Suprapubic skin (tissue), 4 donors: ENCODE data around the gene FAM163B. TPM values are rescaled to one million over a fixed set of nuclear protein-coding genes. Genes with fewer than 3 reads are reported as not detected.

Source experiments
- DNase-seq, 2 donors: peaks; one replicate each; pipeline ENCODE4 v3.0.0-alpha.2; 2019; ENCODE audit warnings: low spot score in 2 of 2
- H3K27ac ChIP-seq: fragments of 200-600 bp; sonication (generic); one replicate; pipeline ENCODE4 v1.5.1; 2019
- H3K27me3 ChIP-seq: fragments of 200-600 bp; sonication (generic); one replicate; pipeline ENCODE4 v1.5.1; 2019
- H3K36me3 ChIP-seq: fragments of 200-600 bp; sonication (generic); one replicate; pipeline ENCODE4 v1.5.1; 2019
- H3K4me1 ChIP-seq: fragments of 200-600 bp; sonication (generic); one replicate; pipeline ENCODE4 v1.5.1; 2019
- H3K4me3 ChIP-seq: fragments of 200-600 bp; sonication (generic); one replicate; pipeline ENCODE4 v1.5.1; 2019; ENCODE audit warnings: mild to moderate bottlenecking
- H3K9me3 ChIP-seq: fragments of 200-600 bp; sonication (generic); one replicate; pipeline ENCODE4 v1.5.1; 2019
- EP300 ChIP-seq: sonication (generic); formaldehyde crosslinking; IDR thresholded peaks from one replicate; pipeline ENCODE4 v1.6.1; 2017; ENCODE audit warnings: antibody characterized with exemption
- POLR2A ChIP-seq, 2 donors: fragments of 450-650 bp; IDR thresholded peaks; one replicate each; pipeline ENCODE4 v1.6.1; 2017; ENCODE audit warnings: antibody characterized with exemption in 2 of 2, mild to moderate bottlenecking in 2 of 2, moderate library complexity in 2 of 2
- POLR2AphosphoS5 ChIP-seq, 3 donors: sonication (generic); formaldehyde crosslinking; IDR thresholded peaks; one replicate each; pipeline ENCODE4 v1.6.1; 2017; ENCODE audit warnings: antibody characterized with exemption in 3 of 3
- WGBS: methylation state at CpG from one replicate; pipeline ENCODE4 v1.1.5; 2018; 5-methylcytosine and 5-hydroxymethylcytosine counted together
- total RNA-seq, 4 donors: library from RNA; depleted of rRNA; stranded (reverse); fragments of >200 nt; gene quantifications; one replicate each; pipeline ENCODE4 v1.1.0, GENCODE V29; 2016
- TF ChIP-seq, protein P1 (sequence below), 2 donors: fragments of 200-600 bp in 1 of 2; fragments of 450-650 bp in 1 of 2; sonication (generic) in 1 of 2; IDR thresholded peaks; one replicate each; pipeline ENCODE4 v1.5.1; 2016 to 2019; ENCODE audit warnings: antibody characterized with exemption in 2 of 2, mild to moderate bottlenecking in 1 of 2, moderate library complexity in 1 of 2

The FAM163B gene
- total RNA-seq, 4 donors from 2014 or later = not detected

- H3K4me1 ChIP-seq = peaks cover 16% of the 10 kb centered on the region
- TF ChIP-seq POLR2A (IDR thresholded peaks at IDR 0.05) (no peak), EP300 (no peak), POLR2AphosphoS5 (IDR thresholded peaks at IDR 0.05) (no peak)
- TF ChIP-seq, protein P1, sequence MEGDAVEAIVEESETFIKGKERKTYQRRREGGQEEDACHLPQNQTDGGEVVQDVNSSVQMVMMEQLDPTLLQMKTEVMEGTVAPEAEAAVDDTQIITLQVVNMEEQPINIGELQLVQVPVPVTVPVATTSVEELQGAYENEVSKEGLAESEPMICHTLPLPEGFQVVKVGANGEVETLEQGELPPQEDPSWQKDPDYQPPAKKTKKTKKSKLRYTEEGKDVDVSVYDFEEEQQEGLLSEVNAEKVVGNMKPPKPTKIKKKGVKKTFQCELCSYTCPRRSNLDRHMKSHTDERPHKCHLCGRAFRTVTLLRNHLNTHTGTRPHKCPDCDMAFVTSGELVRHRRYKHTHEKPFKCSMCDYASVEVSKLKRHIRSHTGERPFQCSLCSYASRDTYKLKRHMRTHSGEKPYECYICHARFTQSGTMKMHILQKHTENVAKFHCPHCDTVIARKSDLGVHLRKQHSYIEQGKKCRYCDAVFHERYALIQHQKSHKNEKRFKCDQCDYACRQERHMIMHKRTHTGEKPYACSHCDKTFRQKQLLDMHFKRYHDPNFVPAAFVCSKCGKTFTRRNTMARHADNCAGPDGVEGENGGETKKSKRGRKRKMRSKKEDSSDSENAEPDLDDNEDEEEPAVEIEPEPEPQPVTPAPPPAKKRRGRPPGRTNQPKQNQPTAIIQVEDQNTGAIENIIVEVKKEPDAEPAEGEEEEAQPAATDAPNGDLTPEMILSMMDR (IDR thresholded peaks at IDR 0.05) = no peak
- H3K9me3 ChIP-seq = no peaks in the 10 kb centered on the region
- H3K27ac ChIP-seq = no peak overlapping the region
- DNase-seq = no peak
- peaks cover 48% of the 10 kb centered on the region for H3K27me3 ChIP-seq
- 65% methylated on average over 7 of the region's 20 CpGs for WGBS
- no peak overlapping the region for H3K4me3 ChIP-seq
- no peaks in the 10 kb centered on the region for H3K36me3 ChIP-seq
Measured at GRCh38 chr9:133571896-133572595, 37.1 kb downstream of the FAM163B start.

- TF ChIP-seq EP300 (no peak), POLR2AphosphoS5 (IDR thresholded peaks at IDR 0.05) (no peak), POLR2A (IDR thresholded peaks at IDR 0.05) (no peak)
- TF ChIP-seq, protein P1 (IDR thresholded peaks at IDR 0.05) = no peak
- peaks cover 12% of the 10 kb centered on the region for H3K4me1 ChIP-seq
- no peaks in the 10 kb centered on the region for H3K36me3 ChIP-seq
- DNase-seq = no peak
- WGBS = no CpG with 5 or more reads among the region's 9 CpGs
- peaks cover 43% of the 10 kb centered on the region for H3K27me3 ChIP-seq
- no peaks in the 10 kb centered on the region for H3K9me3 ChIP-seq
- no peak overlapping the region for H3K27ac ChIP-seq
- H3K4me3 ChIP-seq = no peak overlapping the region
Measured at GRCh38 chr9:133571391-133571890, 37.7 kb downstream of the FAM163B start.

- Histone ChIP-seq H3K27ac (no peak overlapping the region), H3K4me3 (no peak overlapping the region), H3K36me3 (no peaks in the 10 kb centered on the region), H3K9me3 (no peaks in the 10 kb centered on the region), H3K4me1 (peaks cover 15% of the 10 kb centered on the region), H3K27me3 (peaks cover 40% of the 10 kb centered on the region)
- WGBS = 82% methylated on average over 11 of the region's 16 CpGs
- TF ChIP-seq POLR2AphosphoS5 (IDR thresholded peaks at IDR 0.05) = no peak
- TF ChIP-seq POLR2A (IDR thresholded peaks at IDR 0.05) = no peak
- TF ChIP-seq EP300 = no peak
- TF ChIP-seq, protein P1 (IDR thresholded peaks at IDR 0.05) = no peak
- no peak for DNase-seq
Measured at GRCh38 chr9:133570691-133571080, 38.5 kb downstream of the FAM163B start.

DNA sequence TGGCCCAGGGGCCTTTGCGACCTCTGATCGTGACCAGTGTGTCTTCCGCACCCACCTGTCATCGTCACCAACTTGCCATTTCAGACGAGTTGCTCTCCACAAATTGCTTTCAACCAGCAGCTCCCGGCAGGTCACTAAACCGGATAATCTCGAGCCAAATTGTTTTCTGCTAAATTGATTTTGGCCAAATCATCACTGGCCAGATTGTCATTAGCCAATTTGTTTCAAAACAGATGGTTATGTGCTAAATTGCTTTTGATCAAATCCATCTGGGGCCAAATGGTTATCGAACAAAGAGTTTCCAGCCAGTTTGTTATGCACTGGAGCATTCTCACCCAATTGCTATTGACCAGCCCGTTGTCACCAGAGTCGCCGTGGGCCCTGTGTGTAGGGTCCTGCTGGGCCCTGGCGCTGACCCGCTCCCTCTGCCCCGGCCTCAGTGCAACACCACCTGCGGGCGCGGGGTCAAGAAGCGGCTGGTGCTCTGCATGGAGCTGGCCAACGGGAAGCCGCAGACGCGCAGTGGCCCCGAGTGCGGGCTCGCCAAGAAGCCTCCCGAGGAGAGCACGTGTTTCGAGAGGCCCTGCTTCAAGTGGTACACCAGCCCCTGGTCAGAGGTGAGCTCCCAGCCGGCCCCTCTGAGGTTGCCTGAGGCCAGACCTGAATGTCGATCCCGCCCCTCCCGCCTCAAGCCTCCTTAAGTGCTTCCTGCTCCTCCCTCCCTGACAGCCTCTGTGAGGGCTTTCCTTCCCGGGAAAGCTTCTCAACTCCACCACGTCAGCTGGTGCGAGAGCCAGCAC lies 39.1 kb downstream of the FAM163B start:
- Histone ChIP-seq H3K4me1 (peaks cover 21% of the 10 kb centered on the region), H3K4me3 (no peak overlapping the region), H3K36me3 (no peaks in the 10 kb centered on the region), H3K27me3 (peaks cover 37% of the 10 kb centered on the region), H3K9me3 (no peaks in the 10 kb centered on the region), H3K27ac (no peak overlapping the region)
- WGBS = 69% methylated on average over 25 of the region's 36 CpGs
- TF ChIP-seq POLR2AphosphoS5 (IDR thresholded peaks at IDR 0.05) (no peak), POLR2A (IDR thresholded peaks at IDR 0.05) (no peak), EP300 (no peak)
- TF ChIP-seq, protein P1 (IDR thresholded peaks at IDR 0.05) = no peak
- no peak for DNase-seq
